EH (cell line): ENCODE results near the gene FAHD2A.
"Not testable (repeated sequence)": the region's sequence is repeated elsewhere in the genome, so short reads cannot be mapped to it uniquely, and the experiment has no call there.

Experiments used
- DNase-seq: peaks from one replicate; pipeline ENCODE4 v3.0.0-alpha.2; 2015; ENCODE audit warnings: low read depth

The FAHD2A gene

DNA sequence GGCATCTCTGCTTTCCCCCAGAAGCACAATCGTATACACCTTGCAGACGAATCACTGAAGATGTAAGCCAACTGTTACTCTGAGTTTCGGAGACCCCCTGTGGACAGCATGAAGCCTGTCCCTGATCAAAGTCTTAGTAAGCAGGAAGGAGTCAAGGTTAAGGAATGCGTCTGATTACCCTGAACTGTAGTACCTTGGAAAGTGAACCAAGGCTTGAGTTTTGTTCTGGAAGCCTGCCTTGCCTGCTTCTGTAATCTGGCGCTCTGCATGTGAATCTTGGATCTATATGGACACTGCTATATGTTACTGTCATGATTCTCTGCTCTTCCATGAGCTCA lies 33.3 kb downstream of the FAHD2A start:
- not testable (repeated sequence) for DNase-seq

DNA sequence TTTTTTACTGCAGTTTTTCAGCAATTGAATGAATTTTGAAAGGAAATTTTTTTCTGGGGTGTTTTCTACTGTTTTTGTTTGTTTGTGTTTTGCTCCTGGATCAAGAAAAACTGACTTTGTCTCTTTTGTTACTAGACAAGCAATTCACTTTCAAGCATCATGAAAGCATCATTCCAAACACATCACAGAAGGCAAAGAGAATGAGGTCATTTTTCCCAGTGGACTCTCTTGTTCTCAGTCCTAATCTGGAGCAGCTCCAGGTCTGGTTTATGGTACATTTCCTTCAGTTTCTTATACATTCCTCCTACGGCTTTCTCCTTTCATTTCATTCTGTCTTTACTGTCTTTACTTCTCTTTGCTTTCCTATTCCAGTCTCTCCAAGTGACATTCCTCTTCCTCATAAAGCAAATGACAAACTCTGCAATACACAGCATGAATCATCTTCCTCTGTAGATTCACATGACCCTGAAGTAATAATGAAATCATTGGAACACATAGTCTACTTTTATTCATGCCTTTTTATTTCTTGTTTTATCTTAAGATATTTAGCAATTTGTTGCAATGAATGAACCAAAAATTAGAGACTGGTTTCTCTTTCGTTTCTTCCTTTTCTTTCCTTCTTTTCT lies 40.1 kb downstream of the FAHD2A start:
- DNase-seq = not testable (repeated sequence)

DNA sequence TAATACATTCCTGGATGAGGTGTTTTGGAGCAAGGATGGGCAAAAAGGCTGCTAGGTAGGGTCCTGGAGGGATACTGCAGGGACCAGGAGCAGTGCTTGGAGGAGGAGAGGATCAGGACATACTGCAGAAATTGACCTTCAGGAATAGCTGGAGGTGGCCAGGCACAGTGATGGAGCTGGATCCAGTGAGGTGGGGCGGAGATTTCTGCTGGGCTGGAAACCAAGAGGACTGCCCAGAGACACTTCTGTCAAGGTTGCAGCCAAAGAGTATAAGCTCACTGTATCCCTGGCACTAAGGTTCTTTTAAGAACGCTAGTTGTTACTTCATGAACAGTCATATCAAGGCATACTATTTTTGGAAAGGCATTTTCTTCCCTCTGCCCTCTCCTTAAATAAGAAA lies 42.8 kb downstream of the FAHD2A start:
- not testable (repeated sequence) for DNase-seq

DNA sequence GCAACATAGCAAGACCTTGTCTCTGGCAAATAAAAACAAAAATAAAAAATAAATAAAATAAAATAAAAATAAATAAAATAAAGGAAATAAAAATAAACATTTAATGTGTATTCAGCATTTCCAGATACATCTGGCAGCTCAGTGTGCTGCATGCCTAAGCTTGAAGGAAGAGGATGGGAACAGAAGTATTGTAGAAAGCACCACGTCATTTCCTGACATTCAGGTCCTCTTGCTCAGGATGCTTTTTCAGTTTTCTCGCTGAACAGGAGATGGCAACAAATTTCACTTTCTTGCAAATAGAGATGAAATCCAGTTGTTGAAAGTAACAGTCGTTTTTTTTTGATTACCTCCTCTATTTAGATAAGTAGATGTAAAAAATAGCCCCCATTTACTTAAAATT lies 60.8 kb downstream of the FAHD2A start:
- not testable (repeated sequence) for DNase-seq
